ENCODE results near the gene ENOX1.

Gene ENOX1

GRCh38 chr13:43270130-43270830 lies 516.5 kb downstream of the ENOX1 start:
- no peak for DNase-seq

GRCh38 chr13:43269037-43269481 lies 517.7 kb downstream of the ENOX1 start:
- DNase-seq: no peak

GRCh38 chr13:43268632-43269031 lies 518.1 kb downstream of the ENOX1 start:
- DNase-seq: no peak

- DNase-seq: no peak
Observed at GRCh38 chr13:43267916-43268315, 518.9 kb downstream of the ENOX1 start.

GRCh38 chr13:43266936-43267615 lies 519.7 kb downstream of the ENOX1 start:
- DNase-seq: no peak

- DNase-seq: no peak
Observed at GRCh38 chr13:43265028-43265427, 521.7 kb downstream of the ENOX1 start.

GRCh38 chr13:43264458-43264857 lies 522.3 kb downstream of the ENOX1 start:
- no peak for DNase-seq

- no peak for DNase-seq
Observed at GRCh38 chr13:43263047-43263446, 523.7 kb downstream of the ENOX1 start.

GRCh38 chr13:43260999-43261398 lies 525.8 kb downstream of the ENOX1 start:
- DNase-seq: no peak

- no peak for DNase-seq
Observed at GRCh38 chr13:43258771-43259170, 528.0 kb downstream of the ENOX1 start.

- no peak for DNase-seq
Observed at GRCh38 chr13:43257765-43258164, 529.0 kb downstream of the ENOX1 start.

GRCh38 chr13:43251961-43252360 lies 534.8 kb downstream of the ENOX1 start:
- DNase-seq: no peak

GRCh38 chr13:43246382-43246781 lies 540.4 kb downstream of the ENOX1 start:
- no peak for DNase-seq

- DNase-seq: no peak
Observed at GRCh38 chr13:43245374-43245964, 541.3 kb downstream of the ENOX1 start.

GRCh38 chr13:43244481-43244880 lies 542.3 kb downstream of the ENOX1 start:
- no peak for DNase-seq

GRCh38 chr13:43243711-43244110 lies 543.1 kb downstream of the ENOX1 start:
- no peak for DNase-seq

GRCh38 chr13:43242040-43242439 lies 544.7 kb downstream of the ENOX1 start:
- DNase-seq: no peak

GRCh38 chr13:43240278-43240677 lies 546.5 kb downstream of the ENOX1 start:
- no peak for DNase-seq

- DNase-seq: no peak
Observed at GRCh38 chr13:43239275-43239840, 547.4 kb downstream of the ENOX1 start.

- no peak for DNase-seq
Observed at GRCh38 chr13:43238341-43239083, 548.3 kb downstream of the ENOX1 start.

- DNase-seq: no peak
Observed at GRCh38 chr13:43237616-43238015, 549.2 kb downstream of the ENOX1 start.

- DNase-seq: no peak
Observed at GRCh38 chr13:43235028-43235427, 551.7 kb downstream of the ENOX1 start.

- DNase-seq: no peak
Observed at GRCh38 chr13:43232873-43233265, 553.9 kb downstream of the ENOX1 start.

All from NCI-H1105 (cell line).